Spleen (tissue), 13 donors: ENCODE measurements around the gene PANX3. TPM values are rescaled to one million over a fixed set of nuclear protein-coding genes. Genes with fewer than 3 reads are reported as not detected.

Source experiments
- DNase-seq: peaks from one replicate; pipeline ENCODE4 v3.0.0-alpha.2; 2020
- H3K27ac ChIP-seq, 8 donors: fragments of 200-600 bp; sonication (generic) in 7 of 8; 1 replicate in 4 of 8; 2 replicates in 4 of 8; pipeline versions ENCODE4 v1.5.0 to v1.8.0; 2016 to 2021; ENCODE audit warnings: inconsistent platforms in 4 of 8, mild to moderate bottlenecking in 4 of 8, moderate library complexity in 1 of 8
- H3K27me3 ChIP-seq, 7 donors: fragments of 200-600 bp; sonication (generic) in 6 of 7; replicated peaks in 1 of 7; 1 replicate in 4 of 7; 2 replicates in 3 of 7; pipeline versions ENCODE4 v1.5.0 to v1.8.0; 2016 to 2021; ENCODE audit warnings: inconsistent platforms in 3 of 7, mild to moderate bottlenecking in 1 of 7
- H3K36me3 ChIP-seq, 6 donors: fragments of 200-600 bp; sonication (generic) in 5 of 6; 1 replicate in 4 of 6; 2 replicates in 2 of 6; pipeline versions ENCODE4 v1.5.0 to v1.8.0; 2016 to 2021; ENCODE audit warnings: inconsistent platforms in 2 of 6
- H3K4me1 ChIP-seq, 6 donors: fragments of 200-600 bp; sonication (generic) in 5 of 6; 1 replicate in 3 of 6; 2 replicates in 3 of 6; pipeline versions ENCODE4 v1.5.0 to v1.8.0; 2016 to 2021; ENCODE audit warnings: inconsistent platforms in 3 of 6
- H3K4me3 ChIP-seq, 8 donors: fragments of 200-600 bp; sonication (generic) in 7 of 8; 1 replicate in 4 of 8; 2 replicates in 4 of 8; pipeline versions ENCODE4 v1.5.0 to v1.8.0; 2016 to 2021; ENCODE audit warnings: inconsistent platforms in 4 of 8, mild to moderate bottlenecking in 4 of 8, moderate library complexity in 2 of 8
- H3K9me3 ChIP-seq, 8 donors: fragments of 200-600 bp; sonication (generic) in 7 of 8; 1 replicate in 4 of 8; 2 replicates in 4 of 8; pipeline versions ENCODE4 v1.5.0 to v1.8.0; 2016 to 2021; ENCODE audit warnings: inconsistent platforms in 4 of 8
- CTCF ChIP-seq, 11 experiments: fragments of 200-600 bp in 7 of 11; fragments of 450-650 bp in 4 of 11; sonication (generic) in 4 of 11; IDR thresholded peaks in 8 of 11; conservative IDR thresholded peaks in 3 of 11; 1 replicate in 7 of 11; 2 replicates in 4 of 11; pipeline versions ENCODE4 v1.4.0 to v1.8.0; 2016 to 2021; ENCODE audit warnings: antibody characterized with exemption in 11 of 11, inconsistent platforms in 4 of 11, mild to moderate bottlenecking in 1 of 11
- POLR2A ChIP-seq, 3 donors: fragments of 450-650 bp; IDR thresholded peaks; one replicate each; pipeline ENCODE4 v1.5.1; 2017; ENCODE audit warnings: antibody characterized with exemption in 3 of 3, mild to moderate bottlenecking in 1 of 3
- POLR2AphosphoS5 ChIP-seq, 3 donors: sonication (generic); formaldehyde crosslinking; IDR thresholded peaks; one replicate each; pipeline ENCODE4 v1.5.1; 2017; ENCODE audit warnings: antibody characterized with exemption in 3 of 3
- WGBS, 5 donors: extraction: QIAGEN DNeasy Blood & Tissue Kit in 3 of 5; methylation state at CpG; one replicate each; pipeline versions ENCODE4 v1.1.5 to v1.1.7; 2013 to 2018; 5-methylcytosine and 5-hydroxymethylcytosine counted together
- intact Hi-C: fragments of 100-400 bp; cut with DNase I; formaldehyde crosslinking; loops from one replicate; pipeline ENCODE4 v1.15.0; 2023; ENCODE audit warnings: low total_unique reads
- long read RNA-seq, 2 donors: transcript quantifications; one replicate each; lab custom pipeline, GENCODE V29; 2026
- polyA plus RNA-seq, 3 donors: library from polyadenylated mRNA; stranded (reverse); fragments of 200-250 nt; gene quantifications; one replicate each; pipeline ENCODE4 v1.2.1, GENCODE V29; 2013
- total RNA-seq, 7 donors: library from RNA; depleted of rRNA in 3 of 7; stranded (reverse); fragments of >200 nt in 3 of 7; fragmentation: NEBNext Ultra II Directional in 4 of 7; extraction: Animal tissue kit (Norgen Biotek cat#: 25700) in 4 of 7; gene quantifications; one replicate each; pipeline versions ENCODE4 v1.1.0 to v1.2.1, GENCODE V29; 2016 to 2021
- donor health status: healthy with polysubstance abuse.
- donor health status: DM: no; HTN: no; CAD: no; lungs with moderate emphysema.
- donor health status: DM: no; HTN: no; CAD: no.
- donor health status: Bipolar disorder and iron deficiency.
- donor health status: healthy.
- donor health status: DM: no; HTN: no; CAD: no.
- donor health status: DM: yes; HTN: yes; CAD: no.

Gene PANX3, protein sequence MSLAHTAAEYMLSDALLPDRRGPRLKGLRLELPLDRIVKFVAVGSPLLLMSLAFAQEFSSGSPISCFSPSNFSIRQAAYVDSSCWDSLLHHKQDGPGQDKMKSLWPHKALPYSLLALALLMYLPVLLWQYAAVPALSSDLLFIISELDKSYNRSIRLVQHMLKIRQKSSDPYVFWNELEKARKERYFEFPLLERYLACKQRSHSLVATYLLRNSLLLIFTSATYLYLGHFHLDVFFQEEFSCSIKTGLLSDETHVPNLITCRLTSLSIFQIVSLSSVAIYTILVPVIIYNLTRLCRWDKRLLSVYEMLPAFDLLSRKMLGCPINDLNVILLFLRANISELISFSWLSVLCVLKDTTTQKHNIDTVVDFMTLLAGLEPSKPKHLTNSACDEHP
- total RNA-seq (not detected), polyA plus RNA-seq (not detected)
- long read RNA-seq, donor 1 = 0 reads
- long read RNA-seq, donor 2 = 0 reads

- no peak within 1 kb of the TSS for H3K4me3 ChIP-seq
Measured at GRCh38 chr11:124611064-124611463, at the start of gene PANX3. PANX3 (plus strand) TSS chr11:124611428; CDS start chr11:124611557, 129 bp downstream.

GRCh38 chr11:124569697-124570096 lies 41.5 kb upstream of the PANX3 start, which contains the start of gene OR8A1:
OR8A1 (plus strand) TSS chr11:124569997; CDS start chr11:124570120, 123 bp downstream.
- no peak for DNase-seq
- H3K9me3 ChIP-seq = no peaks in the 10 kb centered on the region
- no peak for TF ChIP-seq CTCF (IDR thresholded peaks at IDR 0.05 in 8 of 11, conservative IDR thresholded peaks at IDR 0.05 in 3 of 11)
- TF ChIP-seq POLR2AphosphoS5 (IDR thresholded peaks at IDR 0.05) = no peak
- no peak for TF ChIP-seq POLR2A (IDR thresholded peaks at IDR 0.05)
- H3K4me1 ChIP-seq = no peaks in the 10 kb centered on the region
- no peak within 1 kb of the TSS for H3K4me3 ChIP-seq
- peaks cover 0 to 4% (median 0%) of the 10 kb centered on the region in 7 donors for H3K27me3 ChIP-seq
- no peak within 1 kb of the TSS for H3K27ac ChIP-seq
- H3K36me3 ChIP-seq = no peaks in the 10 kb centered on the region
- WGBS, 5 donors = 26 to 60% (median 59%) methylated on average over 4 of the region's 4 CpGs
- intact Hi-C loops = no loop called here

More at GRCh38 chr11:124611064-124611463, at the start of gene PANX3:
- intact Hi-C loops = no loop called here
- no peak within 1 kb of the TSS for H3K27ac ChIP-seq
- no peak for DNase-seq
- WGBS, 5 donors = 76 to 86% (median 84%) methylated on average over 5 of the region's 5 CpGs
- H3K9me3 ChIP-seq = no peaks in the 10 kb centered on the region
- TF ChIP-seq POLR2AphosphoS5 (IDR thresholded peaks at IDR 0.05) (no peak), CTCF (IDR thresholded peaks at IDR 0.05 in 8 of 11, conservative IDR thresholded peaks at IDR 0.05 in 3 of 11) (no peak), POLR2A (IDR thresholded peaks at IDR 0.05) (no peak)
- peaks cover 0 to 12% (median 0%) of the 10 kb centered on the region in 7 donors for H3K27me3 ChIP-seq
- H3K4me1 ChIP-seq = no peaks in the 10 kb centered on the region
- H3K36me3 ChIP-seq = no peaks in the 10 kb centered on the region

DNA sequence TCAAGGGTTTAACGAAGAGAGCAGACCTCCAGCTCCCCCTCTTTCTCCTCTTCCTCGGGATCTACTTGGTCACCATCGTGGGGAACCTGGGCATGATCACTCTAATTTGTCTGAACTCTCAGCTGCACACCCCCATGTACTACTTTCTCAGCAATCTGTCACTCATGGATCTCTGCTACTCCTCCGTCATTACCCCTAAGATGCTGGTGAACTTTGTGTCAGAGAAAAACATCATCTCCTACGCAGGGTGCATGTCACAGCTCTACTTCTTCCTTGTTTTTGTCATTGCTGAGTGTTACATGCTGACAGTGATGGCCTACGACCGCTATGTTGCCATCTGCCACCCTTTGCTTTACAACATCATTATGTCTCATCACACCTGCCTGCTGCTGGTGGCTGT lies 41.1 kb upstream of the PANX3 start:
- no peaks in the 10 kb centered on the region for H3K4me1 ChIP-seq
- intact Hi-C loops = no loop called here
- DNase-seq = no peak
- H3K4me3 ChIP-seq = no peak overlapping the region
- peaks cover 0 to 4% (median 0%) of the 10 kb centered on the region in 7 donors for H3K27me3 ChIP-seq
- H3K9me3 ChIP-seq = no peaks in the 10 kb centered on the region
- WGBS, 5 donors = 74 to 87% (median 80%) methylated on average over 7 of the region's 7 CpGs
- no peak overlapping the region for H3K27ac ChIP-seq
- H3K36me3 ChIP-seq = no peaks in the 10 kb centered on the region
- TF ChIP-seq POLR2AphosphoS5 (IDR thresholded peaks at IDR 0.05) (no peak), POLR2A (IDR thresholded peaks at IDR 0.05) (no peak), CTCF (IDR thresholded peaks at IDR 0.05 in 8 of 11, conservative IDR thresholded peaks at IDR 0.05 in 3 of 11) (no peak)

DNA sequence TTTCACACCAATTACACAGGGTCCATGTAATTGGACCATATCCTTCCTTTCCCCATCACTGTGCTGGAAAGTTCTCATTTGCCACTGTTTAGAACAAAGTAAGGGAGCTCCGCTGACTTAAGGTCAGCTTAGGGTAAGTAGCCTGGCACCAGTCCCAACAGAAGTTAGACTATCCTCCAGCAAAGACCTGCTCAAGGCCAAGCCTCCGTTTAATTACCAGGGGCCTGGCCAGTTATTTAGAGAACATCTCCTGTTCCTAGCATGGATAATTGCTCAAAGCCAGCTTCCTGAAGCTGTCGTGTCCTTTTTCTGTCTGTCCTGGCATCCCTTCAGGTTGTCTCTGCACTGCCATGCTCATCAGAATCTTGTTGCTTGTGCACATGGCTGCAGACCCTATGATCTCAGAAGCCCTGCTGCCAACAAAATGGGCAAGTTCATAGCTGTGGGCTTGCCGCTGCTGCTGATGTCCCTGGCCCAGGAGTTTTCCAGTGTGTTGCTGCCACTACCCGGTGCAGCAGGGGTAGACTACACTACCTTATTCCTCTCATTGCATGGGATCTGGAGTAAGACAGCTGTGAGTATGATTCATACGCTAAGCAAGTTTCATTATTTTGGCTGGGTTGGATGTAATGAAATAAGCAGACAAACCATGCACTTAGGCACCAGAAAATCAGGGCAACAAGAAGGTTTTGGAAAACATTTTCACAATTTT lies 33.4 kb upstream of the PANX3 start:
- H3K4me3 ChIP-seq = no peak overlapping the region
- H3K27ac ChIP-seq = no peak overlapping the region
- TF ChIP-seq POLR2A (IDR thresholded peaks at IDR 0.05) = no peak
- TF ChIP-seq CTCF (IDR thresholded peaks at IDR 0.05 in 8 of 11, conservative IDR thresholded peaks at IDR 0.05 in 3 of 11) = no peak
- no peak for TF ChIP-seq POLR2AphosphoS5 (IDR thresholded peaks at IDR 0.05)
- H3K27me3 ChIP-seq = peaks cover 0 to 6% (median 0%) of the 10 kb centered on the region in 7 donors
- H3K4me1 ChIP-seq = no peaks in the 10 kb centered on the region
- no peaks in the 10 kb centered on the region for H3K36me3 ChIP-seq
- no peaks in the 10 kb centered on the region for H3K9me3 ChIP-seq
- DNase-seq = no peak
- intact Hi-C loops = no loop called here
- WGBS, 5 donors = 70 to 82% (median 77%) methylated on average over 6 of the region's 6 CpGs
